Body of pancreas (tissue), 4 donors: ENCODE data around the gene SUN5.

Experiments used
- POLR2A ChIP-seq, 3 donors: fragments of 450-650 bp; IDR thresholded peaks; one replicate each; pipeline ENCODE4 v1.6.1; 2016; ENCODE audit warnings: antibody characterized with exemption in 3 of 3, mild to moderate bottlenecking in 2 of 3
- TF ChIP-seq, protein P1 (sequence below), 7 experiments: fragments of 450-650 bp in 4 of 7; fragments of 200-600 bp in 3 of 7; sonication (generic) in 3 of 7; IDR thresholded peaks; one replicate each; pipeline ENCODE4 v1.5.1; 2016 to 2019; ENCODE audit warnings: antibody characterized with exemption in 7 of 7

DNA sequence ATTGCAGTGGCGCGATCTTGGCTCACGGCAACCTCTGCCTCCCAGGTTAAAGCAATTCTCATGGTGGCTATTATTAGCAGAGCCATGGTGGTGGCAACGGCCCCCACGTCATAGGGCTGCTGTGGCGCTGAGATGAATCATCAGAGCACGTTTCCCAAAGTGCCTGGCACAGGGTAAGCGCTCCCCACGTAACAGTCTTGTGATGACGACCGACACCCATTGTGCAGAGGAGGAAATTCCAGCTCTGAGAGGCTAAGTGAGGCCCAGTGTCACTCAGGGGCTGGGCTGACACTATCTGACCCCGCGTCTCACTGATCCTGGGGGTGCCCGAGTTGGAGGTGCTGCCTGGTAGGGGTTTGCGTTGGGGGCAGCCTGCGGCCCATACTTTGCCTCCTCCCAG lies 16.2 kb downstream of the SUN5 start:
- TF ChIP-seq, protein P1, sequence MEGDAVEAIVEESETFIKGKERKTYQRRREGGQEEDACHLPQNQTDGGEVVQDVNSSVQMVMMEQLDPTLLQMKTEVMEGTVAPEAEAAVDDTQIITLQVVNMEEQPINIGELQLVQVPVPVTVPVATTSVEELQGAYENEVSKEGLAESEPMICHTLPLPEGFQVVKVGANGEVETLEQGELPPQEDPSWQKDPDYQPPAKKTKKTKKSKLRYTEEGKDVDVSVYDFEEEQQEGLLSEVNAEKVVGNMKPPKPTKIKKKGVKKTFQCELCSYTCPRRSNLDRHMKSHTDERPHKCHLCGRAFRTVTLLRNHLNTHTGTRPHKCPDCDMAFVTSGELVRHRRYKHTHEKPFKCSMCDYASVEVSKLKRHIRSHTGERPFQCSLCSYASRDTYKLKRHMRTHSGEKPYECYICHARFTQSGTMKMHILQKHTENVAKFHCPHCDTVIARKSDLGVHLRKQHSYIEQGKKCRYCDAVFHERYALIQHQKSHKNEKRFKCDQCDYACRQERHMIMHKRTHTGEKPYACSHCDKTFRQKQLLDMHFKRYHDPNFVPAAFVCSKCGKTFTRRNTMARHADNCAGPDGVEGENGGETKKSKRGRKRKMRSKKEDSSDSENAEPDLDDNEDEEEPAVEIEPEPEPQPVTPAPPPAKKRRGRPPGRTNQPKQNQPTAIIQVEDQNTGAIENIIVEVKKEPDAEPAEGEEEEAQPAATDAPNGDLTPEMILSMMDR (IDR thresholded peaks at IDR 0.05) = no peak
- TF ChIP-seq POLR2A (IDR thresholded peaks at IDR 0.05) = no peak
